HUES64 (cell line): Measurements from ENCODE around the gene CFAP52.
"Not testable (repeated sequence)": the region's sequence is repeated elsewhere in the genome, so short reads cannot be mapped to it uniquely, and the experiment has no call there.

ENCODE experiments used
- H3K27ac ChIP-seq: 2 replicates; pipeline ENCODE4 v1.7.0; 2013; ENCODE audit warnings: low read depth, low read length, inconsistent platforms
- H3K27me3 ChIP-seq: 2 replicates; pipeline ENCODE4 v1.6.1; 2013; ENCODE audit warnings: mild to moderate bottlenecking, low read length; ENCODE audit not compliant: insufficient read depth
- H3K36me3 ChIP-seq: 2 replicates; pipeline ENCODE4 v1.6.1; 2013; ENCODE audit warnings: mild to moderate bottlenecking, low read length; ENCODE audit not compliant: insufficient read depth
- H3K4me1 ChIP-seq: 2 replicates; pipeline ENCODE4 v1.6.1; 2013; ENCODE audit warnings: mild to moderate bottlenecking, low read length, moderate library complexity; ENCODE audit not compliant: insufficient read depth
- H3K4me3 ChIP-seq: 2 replicates; pipeline ENCODE4 v1.5.1; 2013; ENCODE audit warnings: mild to moderate bottlenecking, low read length, moderate library complexity
- H3K9ac ChIP-seq: 2 replicates; pipeline ENCODE4 v1.6.1; 2013; ENCODE audit warnings: mild to moderate bottlenecking, low read depth, low read length
- H3K9me3 ChIP-seq: 2 replicates; pipeline ENCODE4 v1.6.1; 2013; ENCODE audit warnings: low read depth, low read length; ENCODE audit not compliant: insufficient read depth
- WGBS: fragments of 150-250, 120-280 bp; methylation state at CpG from one replicate; pipeline ENCODE4 v1.1.7; 2013; ENCODE audit warnings: missing lambda C conversion rate; 5-methylcytosine and 5-hydroxymethylcytosine counted together

Gene CFAP52

DNA sequence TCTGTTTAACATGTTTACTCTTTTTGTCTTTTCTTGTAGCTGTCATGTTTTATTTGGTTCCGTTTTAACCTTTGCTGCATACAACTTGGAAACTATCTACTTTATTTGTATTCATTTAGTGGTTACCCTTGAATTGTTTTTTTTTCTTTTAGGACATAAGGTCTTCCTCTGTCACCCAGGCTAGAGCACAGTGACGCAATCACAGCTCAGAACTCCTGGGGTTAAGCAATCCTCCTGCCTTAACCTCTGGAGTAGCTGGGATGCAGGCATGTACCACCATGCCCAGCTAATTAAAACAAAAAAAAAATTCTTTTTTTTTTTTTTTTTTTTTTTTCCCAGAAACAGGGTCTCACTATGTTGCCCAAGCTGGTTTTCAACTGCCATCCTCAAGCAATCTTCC, 39.0 kb downstream of the CFAP52 start:
- Histone ChIP-seq H3K9ac (no peak overlapping the region), H3K27me3 (no peaks in the 10 kb centered on the region), H3K4me3 (no peak overlapping the region), H3K36me3 (no peaks in the 10 kb centered on the region), H3K9me3 (0 out of 2 replicates have a peak, but pooled peaks cover 7% of the 10 kb centered on the region), H3K4me1 (no peaks in the 10 kb centered on the region), H3K27ac (no peak overlapping the region)
- WGBS: 96% methylated on average over 1 of the region's 2 CpGs

DNA sequence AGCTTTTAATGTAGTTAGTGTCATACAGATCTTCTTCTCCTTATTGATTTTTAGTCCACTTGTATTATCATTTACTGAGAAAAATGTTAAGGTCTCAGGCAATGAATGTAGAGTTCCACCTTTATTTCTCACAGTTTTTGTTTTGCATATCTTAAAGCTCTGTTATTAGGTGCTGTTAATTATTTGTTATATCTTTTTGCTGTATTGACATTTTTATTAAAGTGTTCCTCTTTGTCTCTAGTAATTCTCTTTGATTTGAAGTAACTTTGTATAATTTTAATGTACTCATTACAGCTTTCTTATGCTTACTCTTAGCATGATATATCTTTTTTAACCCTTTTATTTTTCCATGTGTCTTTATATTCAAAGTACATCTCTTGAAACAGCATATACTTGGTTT, 46.5 kb downstream of the CFAP52 start:
- no peaks in the 10 kb centered on the region for H3K36me3 ChIP-seq
- no peak overlapping the region for H3K4me3 ChIP-seq
- peaks cover 20% of the 10 kb centered on the region; the same call in 1 of the 2 replicates for H3K9me3 ChIP-seq
- no peak overlapping the region for H3K9ac ChIP-seq
- no peaks in the 10 kb centered on the region for H3K27me3 ChIP-seq
- no peak overlapping the region for H3K27ac ChIP-seq
- H3K4me1 ChIP-seq: no peaks in the 10 kb centered on the region

DNA sequence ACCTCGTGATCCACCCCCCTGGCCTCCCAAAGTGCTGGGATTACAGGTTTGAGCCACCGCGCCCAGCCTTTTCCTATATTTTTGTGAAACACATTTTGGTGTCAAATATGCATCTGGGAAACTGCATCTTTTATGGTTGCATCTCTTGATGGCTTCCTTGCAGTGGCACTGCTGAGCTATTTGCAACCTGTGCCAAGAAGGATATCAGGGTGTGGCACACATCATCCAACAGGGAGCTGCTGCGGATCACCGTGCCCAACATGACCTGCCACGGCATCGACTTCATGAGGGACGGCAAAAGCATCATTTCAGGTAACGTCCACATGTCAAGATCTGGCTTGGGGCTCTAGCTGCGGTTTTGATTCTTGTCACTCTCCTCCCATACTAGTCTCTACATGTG, 52.1 kb downstream of the CFAP52 start:
- Histone ChIP-seq H3K4me3 (no peak overlapping the region), H3K4me1 (no peaks in the 10 kb centered on the region), H3K9me3 (peaks cover 5% of the 10 kb centered on the region; the same call in 1 of the 2 replicates), H3K27ac (no peak overlapping the region), H3K36me3 (no peaks in the 10 kb centered on the region), H3K9ac (no peak overlapping the region), H3K27me3 (no peaks in the 10 kb centered on the region)
- 92% methylated on average over 10 of the region's 10 CpGs for WGBS

DNA sequence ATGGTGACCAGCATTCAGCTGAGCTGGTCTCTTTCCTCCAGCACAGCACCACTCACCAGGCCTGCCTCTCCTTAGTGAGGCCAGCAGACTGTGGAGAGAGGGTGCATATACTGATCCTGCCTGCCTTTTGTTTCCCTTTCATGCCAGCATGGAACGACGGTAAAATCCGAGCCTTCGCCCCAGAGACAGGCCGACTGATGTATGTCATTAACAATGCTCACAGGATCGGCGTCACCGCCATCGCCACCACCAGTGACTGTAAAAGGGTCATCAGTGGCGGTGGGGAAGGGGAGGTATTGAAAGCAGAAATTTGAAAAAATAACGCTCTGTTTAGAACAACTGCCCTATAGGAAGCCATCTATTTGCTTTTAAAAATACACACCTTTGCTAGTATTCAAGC, 56.3 kb downstream of the CFAP52 start:
- no peak overlapping the region for H3K9ac ChIP-seq
- no peaks in the 10 kb centered on the region for H3K9me3 ChIP-seq
- no peaks in the 10 kb centered on the region for H3K27me3 ChIP-seq
- 96% methylated on average over 11 of the region's 11 CpGs for WGBS
- no peak overlapping the region for H3K27ac ChIP-seq
- H3K4me3 ChIP-seq: no peak overlapping the region
- H3K4me1 ChIP-seq: no peaks in the 10 kb centered on the region
- no peaks in the 10 kb centered on the region for H3K36me3 ChIP-seq

DNA sequence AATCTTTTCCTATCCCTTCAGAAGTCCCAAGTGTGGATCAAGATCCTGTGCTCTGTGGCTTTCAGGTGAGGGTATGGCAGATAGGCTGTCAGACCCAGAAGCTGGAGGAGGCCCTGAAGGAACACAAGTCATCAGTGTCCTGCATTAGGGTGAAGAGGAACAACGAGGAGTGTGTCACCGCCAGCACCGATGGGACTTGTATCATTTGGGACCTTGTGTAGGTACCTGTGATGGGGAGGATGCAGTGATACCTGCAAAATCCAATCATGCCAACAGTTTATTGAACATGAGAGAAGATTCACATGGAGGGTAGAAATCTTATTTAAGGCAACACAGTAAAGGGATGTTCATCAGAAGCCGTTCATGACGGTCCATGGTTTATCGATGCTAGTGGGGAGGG, 58.9 kb downstream of the CFAP52 start:
- no peak overlapping the region for H3K27ac ChIP-seq
- no peak overlapping the region for H3K9ac ChIP-seq
- no peak overlapping the region for H3K4me3 ChIP-seq
- no peaks in the 10 kb centered on the region for H3K9me3 ChIP-seq
- 93% methylated on average over 6 of the region's 6 CpGs for WGBS
- no peaks in the 10 kb centered on the region for H3K4me1 ChIP-seq
- H3K36me3 ChIP-seq: no peaks in the 10 kb centered on the region
- no peaks in the 10 kb centered on the region for H3K27me3 ChIP-seq

DNA sequence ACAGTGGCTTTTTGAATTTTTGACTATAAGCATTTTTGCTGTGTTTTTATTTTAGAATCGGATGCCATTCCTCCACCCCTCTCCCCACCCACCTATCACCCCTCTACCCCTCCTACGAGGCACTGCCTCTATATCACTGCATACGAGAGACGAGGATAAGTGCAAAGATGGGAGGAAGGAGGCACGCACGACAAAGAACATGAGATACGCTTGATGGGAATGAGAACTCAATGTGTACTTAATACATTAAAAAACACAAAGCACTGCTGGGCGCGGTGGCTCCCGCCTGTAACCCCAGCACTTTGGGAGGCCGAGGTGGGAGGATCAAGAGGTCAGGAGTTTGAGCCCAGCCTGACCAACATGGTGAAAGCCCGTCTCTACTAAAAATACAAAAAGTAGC, 60.1 kb downstream of the CFAP52 start:
- H3K36me3 ChIP-seq: no peaks in the 10 kb centered on the region
- no peak overlapping the region for H3K9ac ChIP-seq
- H3K4me3 ChIP-seq: no peak overlapping the region
- no peaks in the 10 kb centered on the region for H3K9me3 ChIP-seq
- WGBS: 97% methylated on average over 9 of the region's 12 CpGs
- H3K27me3 ChIP-seq: no peaks in the 10 kb centered on the region
- H3K4me1 ChIP-seq: no peaks in the 10 kb centered on the region
- no peak overlapping the region for H3K27ac ChIP-seq

DNA sequence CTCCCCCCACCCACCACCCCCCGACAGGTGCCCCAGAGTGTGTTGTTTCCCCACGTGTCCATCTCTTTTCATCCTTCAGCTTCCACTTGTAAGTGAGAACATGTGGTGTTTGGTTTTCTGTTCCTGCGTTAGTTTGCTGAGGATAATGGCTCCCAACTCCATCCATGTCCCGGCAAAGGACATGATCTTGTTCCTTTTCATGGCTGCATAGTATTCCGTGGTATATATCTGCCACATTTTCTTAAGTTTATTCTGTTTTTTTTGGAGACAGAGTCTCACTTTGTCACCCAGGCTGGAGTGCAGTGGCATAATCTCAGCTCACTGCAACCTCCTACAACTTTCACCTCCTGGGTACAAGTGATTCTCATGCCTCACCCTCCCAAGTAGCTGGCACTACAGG, 63.9 kb downstream of the CFAP52 start:
- not testable (repeated sequence) for H3K9me3 ChIP-seq, H3K4me3 ChIP-seq, H3K27me3 ChIP-seq, H3K27ac ChIP-seq, H3K4me1 ChIP-seq, H3K9ac ChIP-seq, H3K36me3 ChIP-seq
- 95% methylated on average over 3 of the region's 5 CpGs for WGBS

DNA sequence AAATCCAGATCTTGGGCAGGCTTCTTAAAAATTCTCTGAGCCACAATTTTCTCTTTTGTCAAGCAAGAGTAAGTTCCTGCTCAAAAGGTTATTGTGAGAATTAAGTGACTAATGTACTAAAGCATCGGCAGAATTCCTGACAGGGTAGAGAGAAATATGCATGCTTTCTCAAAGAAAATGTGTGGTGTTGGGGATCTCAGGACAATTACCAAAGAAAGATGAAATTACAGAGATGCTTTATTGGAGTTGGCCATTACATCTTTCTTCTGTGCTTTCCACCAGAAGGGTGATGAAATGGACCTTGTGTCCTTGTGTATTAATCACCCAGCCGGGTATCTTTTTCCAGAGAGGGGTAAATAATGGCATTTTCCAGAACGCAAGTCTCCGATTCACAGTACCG, 67.2 kb downstream of the CFAP52 start:
- H3K4me3 ChIP-seq: no peak overlapping the region
- H3K36me3 ChIP-seq: no peaks in the 10 kb centered on the region
- H3K4me1 ChIP-seq: peaks cover 14% of the 10 kb centered on the region
- H3K9ac ChIP-seq: no peak overlapping the region
- no peaks in the 10 kb centered on the region for H3K9me3 ChIP-seq
- 94% methylated on average over 5 of the region's 5 CpGs for WGBS
- H3K27ac ChIP-seq: no peak overlapping the region
- H3K27me3 ChIP-seq: peaks cover 23% of the 10 kb centered on the region

DNA sequence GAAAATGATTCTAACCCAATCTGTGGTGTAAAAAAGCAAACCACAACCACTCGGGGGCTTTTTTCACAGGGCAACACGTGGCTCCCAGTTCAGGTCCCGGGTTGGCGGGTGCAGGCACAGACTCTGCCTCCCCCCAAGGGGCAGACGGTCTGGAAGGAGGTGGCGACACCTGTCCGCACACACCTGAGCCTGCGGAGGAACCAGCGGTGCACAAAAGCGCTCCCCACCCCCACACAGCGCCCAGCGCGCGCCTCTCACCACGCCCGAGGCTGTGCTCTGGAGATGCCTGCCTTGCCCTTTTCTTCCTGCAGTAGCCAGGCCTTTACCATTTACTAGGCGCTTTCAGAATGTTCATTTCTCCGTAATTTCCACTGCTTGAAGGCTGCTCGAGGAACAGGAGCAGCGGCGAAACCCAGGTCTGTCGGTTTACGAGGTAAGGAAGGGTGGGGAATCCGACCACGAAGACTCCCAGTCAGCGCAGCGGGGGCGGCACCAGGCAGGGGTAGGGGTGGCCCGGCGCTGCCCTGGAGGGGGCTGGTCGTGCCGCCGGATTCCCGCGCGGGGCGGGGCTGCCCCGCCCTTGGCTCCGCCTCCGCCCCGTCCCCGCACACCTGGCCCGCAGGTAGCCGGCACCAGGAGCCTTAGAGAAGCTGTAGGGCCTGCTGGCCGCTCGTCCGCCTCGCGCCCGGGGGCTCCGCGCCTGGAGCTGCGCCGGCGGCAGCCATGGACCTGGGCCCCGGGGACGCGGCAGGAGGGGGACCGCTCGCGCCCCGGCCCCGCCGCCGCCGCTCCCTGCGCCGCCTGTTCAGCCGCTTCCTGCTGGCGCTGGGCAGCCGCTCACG, 68.7 kb downstream of the CFAP52 start, which contains the start of gene USP43:
Gene USP43, plus strand, starts transcription at position 608 of the 842 bp plus-strand sequence. Its CDS starts 116 bp downstream, at position 724.
- Histone ChIP-seq H3K27me3 (peaks cover 23% of the 10 kb centered on the region), H3K9me3 (no peaks in the 10 kb centered on the region), H3K27ac (peak within 1 kb of the TSS; percentile 86; the same call in 1 of the 2 replicates), H3K9ac (peak within 1 kb of the TSS; percentile 79), H3K36me3 (no peaks in the 10 kb centered on the region), H3K4me1 (peaks cover 21% of the 10 kb centered on the region), H3K4me3 (peak within 1 kb of the TSS; percentile 73)
- WGBS: under 1% methylated on average over 72 of the region's 72 CpGs

DNA sequence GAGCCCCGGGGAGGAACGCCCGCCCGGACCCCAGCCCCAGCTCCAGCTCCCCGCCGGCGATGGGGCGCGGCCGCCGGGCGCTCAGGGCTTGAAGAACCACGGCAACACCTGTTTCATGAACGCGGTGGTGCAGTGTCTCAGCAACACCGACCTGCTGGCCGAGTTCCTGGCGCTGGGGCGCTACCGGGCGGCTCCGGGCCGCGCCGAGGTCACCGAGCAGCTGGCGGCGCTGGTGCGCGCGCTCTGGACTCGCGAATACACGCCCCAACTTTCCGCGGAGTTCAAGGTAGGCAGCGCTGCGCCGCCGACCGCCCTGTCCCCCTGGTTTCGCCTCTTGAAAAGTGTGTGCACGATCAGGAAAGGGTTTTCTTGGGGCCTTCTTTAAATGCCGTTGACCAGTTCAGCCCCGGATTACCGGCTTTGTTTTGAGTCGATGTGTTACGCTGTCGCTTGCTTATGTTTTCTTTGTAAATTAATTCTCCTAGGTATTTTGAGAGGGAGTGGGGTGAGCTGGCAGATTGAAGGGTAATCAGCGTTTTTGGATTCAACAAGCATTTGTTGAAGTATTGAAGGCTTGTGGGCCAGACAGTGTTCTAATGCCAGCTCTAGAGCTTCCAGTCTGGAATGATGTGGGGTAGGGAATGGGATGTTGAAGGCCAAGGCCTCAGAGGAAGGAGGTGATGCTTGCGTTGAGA, 69.6 kb downstream of the CFAP52 start:
- Histone ChIP-seq H3K27ac (no peak overlapping the region; the same call in 1 of the 2 replicates), H3K4me1 (peaks cover 21% of the 10 kb centered on the region), H3K4me3 (peak overlapping the region; percentile 73), H3K36me3 (no peaks in the 10 kb centered on the region), H3K9ac (peak overlapping the region; percentile 68), H3K27me3 (peaks cover 23% of the 10 kb centered on the region), H3K9me3 (no peaks in the 10 kb centered on the region)
- under 1% methylated on average over 51 of the region's 51 CpGs for WGBS

DNA sequence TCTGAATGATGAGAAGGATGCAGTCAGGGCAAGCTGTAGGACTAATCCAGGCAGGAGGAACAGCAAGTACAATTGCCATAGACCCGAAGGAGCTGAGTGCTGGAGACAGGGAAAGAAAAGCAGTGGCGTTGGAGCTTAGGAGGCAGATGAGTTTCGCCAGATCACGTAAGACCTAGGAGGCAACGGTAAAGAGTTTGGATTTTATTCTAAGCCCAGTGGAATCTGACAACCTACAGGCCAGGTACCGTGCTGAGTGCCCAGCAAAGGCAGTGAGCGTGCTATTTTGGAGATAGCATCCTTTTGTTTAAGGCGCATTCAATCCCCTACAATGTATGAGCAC, 70.1 kb downstream of the CFAP52 start:
- H3K4me3 ChIP-seq: peak overlapping the region; percentile 73

More for the DNA sequence above, 70.1 kb downstream of the CFAP52 start:
- Histone ChIP-seq H3K4me1 (peaks cover 21% of the 10 kb centered on the region), H3K9me3 (no peaks in the 10 kb centered on the region), H3K36me3 (no peaks in the 10 kb centered on the region), H3K27ac (no peak overlapping the region), H3K27me3 (peaks cover 23% of the 10 kb centered on the region), H3K9ac (peak overlapping the region; percentile 68)
- 16% methylated on average over 8 of the region's 8 CpGs for WGBS
